Bronchial epithelial cell (primary cell): ENCODE data around the gene KRTAP13-1. TPM values are rescaled to one million over a fixed set of nuclear protein-coding genes. Genes with fewer than 3 reads are reported as not detected.

ENCODE experiments used
- DNase-seq: peaks from one replicate; pipeline ENCODE4 v3.0.0-alpha.2; 2010; ENCODE audit warnings: low read depth
- FAIRE-seq: peaks from 2 replicates; lab custom pipeline; 2011; peaks lifted over from hg19 to GRCh38; lab: Jason Lieb, UNC
- H3K27me3 ChIP-seq: 2 replicates; pipeline ENCODE4 v1.5.1; 2011; ENCODE audit warnings: low read length; ENCODE audit not compliant: control insufficient read depth, insufficient read depth
- H3K36me3 ChIP-seq: 2 replicates; pipeline ENCODE4 v1.5.1; 2011; ENCODE audit warnings: low read length; ENCODE audit not compliant: control insufficient read depth, insufficient read depth
- H3K4me3 ChIP-seq: 2 replicates; pipeline ENCODE4 v1.5.1; 2011; ENCODE audit warnings: mild to moderate bottlenecking, low read depth, low read length, control low read depth
- CTCF ChIP-seq: IDR thresholded peaks from 2 replicates; pipeline ENCODE4 v1.5.1; 2011; ENCODE audit warnings: mild to moderate bottlenecking, moderate library complexity, low read length, control low read depth, inconsistent platforms; ENCODE audit not compliant: insufficient read depth, severe bottlenecking
- total RNA-seq: library from RNA; depleted of rRNA; stranded (reverse); fragments of >200 nt; gene quantifications from 2 replicates; pipeline ENCODE4 v1.2.1, GENCODE V29; 2014

The KRTAP13-1 gene
- total RNA-seq, 1 donor from 2014 or later = not detected

GRCh38 chr21:30415993-30416392, 20.2 kb downstream of the KRTAP13-1 start:
- TF ChIP-seq CTCF = no peak
- Histone ChIP-seq H3K36me3 (no peaks in the 10 kb centered on the region), H3K27me3 (no peaks in the 10 kb centered on the region), H3K4me3 (no peak overlapping the region)
- FAIRE-seq (no peak), DNase-seq (no peak)

GRCh38 chr21:30425826-30426225, 30.0 kb downstream of the KRTAP13-1 start, which contains the start of gene KRTAP13-3:
TSS of gene KRTAP13-3 (minus strand) at chr21:30425926. CDS start at chr21:30425912, 14 bp downstream.
- Histone ChIP-seq H3K27me3 (no peaks in the 10 kb centered on the region), H3K36me3 (no peaks in the 10 kb centered on the region), H3K4me3 (no peak within 1 kb of the TSS)
- FAIRE-seq (no peak), DNase-seq (no peak)
- TF ChIP-seq CTCF = no peak

- H3K36me3 ChIP-seq = no peaks in the 10 kb centered on the region
- no peak for TF ChIP-seq CTCF
- H3K27me3 ChIP-seq = no peaks in the 10 kb centered on the region
- no peak overlapping the region for H3K4me3 ChIP-seq
- DNase-seq (no peak), FAIRE-seq (no peak)
Observed at GRCh38 chr21:30426731-30427130, 30.9 kb downstream of the KRTAP13-1 start.

- TF ChIP-seq CTCF = no peak
- Histone ChIP-seq H3K36me3 (no peaks in the 10 kb centered on the region), H3K4me3 (no peak within 1 kb of the TSS), H3K27me3 (no peaks in the 10 kb centered on the region)
- FAIRE-seq = no peak
- no peak for DNase-seq
Observed at GRCh38 chr21:30430170-30430655, 34.4 kb downstream of the KRTAP13-1 start, which contains the start of gene KRTAP13-4. TSS of gene KRTAP13-4 (plus strand) at chr21:30430220. CDS start at chr21:30430276, 56 bp downstream.

GRCh38 chr21:30434033-30434631, 38.3 kb downstream of the KRTAP13-1 start:
- DNase-seq = peak; percentile 47
- no peak overlapping the region for H3K4me3 ChIP-seq

More at GRCh38 chr21:30434033-30434631, 38.3 kb downstream of the KRTAP13-1 start:
- peak; percentile 70 for FAIRE-seq
- TF ChIP-seq CTCF = peak; percentile 73
- H3K27me3 ChIP-seq = no peaks in the 10 kb centered on the region
- no peaks in the 10 kb centered on the region for H3K36me3 ChIP-seq
